MM.1S (cell line): Measurements from ENCODE around the gene ASB11.
"Not testable (repeated sequence)": the region's sequence is repeated elsewhere in the genome, so short reads cannot be mapped to it uniquely, and the experiment has no call there.

Source experiments
- DNase-seq: peaks from one replicate; pipeline ENCODE4 v3.0.0-alpha.2; 2015
- H2AFZ ChIP-seq: fragments of 300-600 bp; sonication (generic); 2 replicates; pipeline ENCODE4 v1.6.0; 2016; ENCODE audit warnings: antibody characterized with exemption, low read length
- H3F3A ChIP-seq: fragments of 300-600 bp; sonication (generic); 2 replicates; pipeline ENCODE4 v1.6.1; 2016; ENCODE audit warnings: mild to moderate bottlenecking, antibody characterized with exemption, low read length, moderate library complexity, mixed read lengths; ENCODE audit not compliant: insufficient read depth
- H3K27ac ChIP-seq: fragments of 300-600 bp; sonication (generic); 2 replicates; pipeline ENCODE4 v1.5.1; 2016; ENCODE audit warnings: mild to moderate bottlenecking, low read length
- H3K27me3 ChIP-seq: fragments of 300-600 bp; sonication (generic); replicated peaks from 2 replicates; pipeline ENCODE4 v1.6.0; 2016; ENCODE audit warnings: low read length; ENCODE audit not compliant: insufficient read depth
- H3K36me3 ChIP-seq: fragments of 300-600 bp; sonication (generic); replicated peaks from 2 replicates; pipeline ENCODE4 v1.6.1; 2016; ENCODE audit warnings: mild to moderate bottlenecking, low read length, mixed read lengths; ENCODE audit not compliant: insufficient read depth
- H3K4me1 ChIP-seq: fragments of 300-600 bp; sonication (generic); 2 replicates; pipeline ENCODE4 v1.6.1; 2016; ENCODE audit warnings: low read length, mixed read lengths
- H3K4me2 ChIP-seq: fragments of 300-600 bp; sonication (generic); 2 replicates; pipeline ENCODE4 v1.6.0; 2016; ENCODE audit warnings: low read depth, low read length
- H3K4me3 ChIP-seq: fragments of 300-600 bp; sonication (generic); 2 replicates; pipeline ENCODE4 v1.5.1; 2016; ENCODE audit warnings: low read length, mixed read lengths
- H3K79me2 ChIP-seq: fragments of 300-600 bp; sonication (generic); 2 replicates; pipeline ENCODE4 v1.6.1; 2016; ENCODE audit warnings: mixed run types, low read length, mixed read lengths
- H3K9ac ChIP-seq: fragments of 300-600 bp; sonication (generic); 2 replicates; pipeline ENCODE4 v1.6.1; 2016; ENCODE audit warnings: low read length, mixed read lengths
- H3K9me2 ChIP-seq: fragments of 300-600 bp; sonication (generic); replicated peaks from 2 replicates; pipeline ENCODE4 v1.6.1; 2016; ENCODE audit warnings: mild to moderate bottlenecking, low read length, mixed read lengths; ENCODE audit not compliant: insufficient read depth
- H3K9me3 ChIP-seq: fragments of 300-600 bp; sonication (generic); replicated peaks from 2 replicates; pipeline ENCODE4 v1.6.1; 2016; ENCODE audit warnings: mild to moderate bottlenecking, low read length, mixed read lengths; ENCODE audit not compliant: insufficient read depth
- H4K20me1 ChIP-seq: fragments of 300-600 bp; sonication (generic); 2 replicates; pipeline ENCODE4 v1.6.1; 2016; ENCODE audit warnings: mild to moderate bottlenecking, low read length, moderate library complexity, mixed read lengths; ENCODE audit not compliant: insufficient read depth
- EZH2 ChIP-seq: fragments of 300-600 bp; sonication (generic); optimal IDR thresholded peaks from 2 replicates; pipeline ENCODE3; 2017; ENCODE audit warnings: low read depth, mild to moderate bottlenecking, antibody characterized with exemption, low read length, mixed read lengths
- EZH2phosphoT487 ChIP-seq: fragments of 300-600 bp; sonication (generic); IDR thresholded peaks from 2 replicates; pipeline ENCODE4 v1.6.1; 2018; ENCODE audit warnings: antibody characterized with exemption, low read length
- TF ChIP-seq, protein P1 (sequence below): fragments of 300-600 bp; sonication (generic); IDR thresholded peaks from 2 replicates; pipeline ENCODE4 v1.5.1; 2016; ENCODE audit warnings: antibody characterized with exemption, low read length, mixed read lengths

Gene ASB11

DNA sequence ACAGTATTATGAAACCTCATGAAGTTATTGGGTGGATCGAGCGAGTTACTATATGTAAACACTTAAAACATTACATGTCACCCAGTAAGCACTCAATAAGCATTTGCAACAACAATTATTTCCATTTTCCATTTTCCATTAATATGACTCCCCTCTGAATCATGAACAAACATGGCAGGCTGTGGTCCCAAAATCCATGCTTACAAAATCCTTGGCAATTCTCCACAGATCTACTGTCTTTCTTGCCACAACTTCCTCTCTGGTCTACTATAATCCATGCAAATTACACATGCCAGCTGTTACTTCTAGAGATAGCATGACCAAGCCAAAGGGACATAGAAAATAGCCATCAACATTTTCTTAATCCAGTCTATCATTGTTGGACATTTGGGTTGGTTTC lies 22.0 kb downstream of the ASB11 start:
- no peak overlapping the region for H3K9ac ChIP-seq
- no peaks in the 10 kb centered on the region for H4K20me1 ChIP-seq
- H3K9me2 ChIP-seq = no peaks in the 10 kb centered on the region
- no peaks in the 10 kb centered on the region for H3K4me1 ChIP-seq
- no peak overlapping the region for H3K27ac ChIP-seq
- no peaks in the 10 kb centered on the region for H3K36me3 ChIP-seq
- no peaks in the 10 kb centered on the region for H3K27me3 ChIP-seq
- H3K4me2 ChIP-seq = no peak overlapping the region
- no peak for TF ChIP-seq EZH2phosphoT487
- TF ChIP-seq, protein P1, sequence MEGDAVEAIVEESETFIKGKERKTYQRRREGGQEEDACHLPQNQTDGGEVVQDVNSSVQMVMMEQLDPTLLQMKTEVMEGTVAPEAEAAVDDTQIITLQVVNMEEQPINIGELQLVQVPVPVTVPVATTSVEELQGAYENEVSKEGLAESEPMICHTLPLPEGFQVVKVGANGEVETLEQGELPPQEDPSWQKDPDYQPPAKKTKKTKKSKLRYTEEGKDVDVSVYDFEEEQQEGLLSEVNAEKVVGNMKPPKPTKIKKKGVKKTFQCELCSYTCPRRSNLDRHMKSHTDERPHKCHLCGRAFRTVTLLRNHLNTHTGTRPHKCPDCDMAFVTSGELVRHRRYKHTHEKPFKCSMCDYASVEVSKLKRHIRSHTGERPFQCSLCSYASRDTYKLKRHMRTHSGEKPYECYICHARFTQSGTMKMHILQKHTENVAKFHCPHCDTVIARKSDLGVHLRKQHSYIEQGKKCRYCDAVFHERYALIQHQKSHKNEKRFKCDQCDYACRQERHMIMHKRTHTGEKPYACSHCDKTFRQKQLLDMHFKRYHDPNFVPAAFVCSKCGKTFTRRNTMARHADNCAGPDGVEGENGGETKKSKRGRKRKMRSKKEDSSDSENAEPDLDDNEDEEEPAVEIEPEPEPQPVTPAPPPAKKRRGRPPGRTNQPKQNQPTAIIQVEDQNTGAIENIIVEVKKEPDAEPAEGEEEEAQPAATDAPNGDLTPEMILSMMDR = no peak
- TF ChIP-seq EZH2 = no peak
- no peaks in the 10 kb centered on the region for H3K9me3 ChIP-seq
- no peak for DNase-seq
- H2AFZ ChIP-seq = no peak overlapping the region
- H3F3A ChIP-seq = no peaks in the 10 kb centered on the region
- H3K79me2 ChIP-seq = no peaks in the 10 kb centered on the region
- no peak overlapping the region for H3K4me3 ChIP-seq

- Histone ChIP-seq H2AFZ (no peak overlapping the region), H3K4me1 (no peaks in the 10 kb centered on the region), H3K9me3 (no peaks in the 10 kb centered on the region), H3K79me2 (no peaks in the 10 kb centered on the region), H3K9ac (no peak overlapping the region), H3K4me3 (no peak overlapping the region), H3K9me2 (no peaks in the 10 kb centered on the region), H3F3A (no peaks in the 10 kb centered on the region), H3K27me3 (no peaks in the 10 kb centered on the region), H3K4me2 (no peak overlapping the region), H3K36me3 (no peaks in the 10 kb centered on the region), H3K27ac (no peak overlapping the region), H4K20me1 (no peaks in the 10 kb centered on the region)
- no peak for DNase-seq
- no peak for TF ChIP-seq EZH2
- TF ChIP-seq EZH2phosphoT487 = no peak
Measured at GRCh38 chrX:15292861-15293260, 22.6 kb downstream of the ASB11 start.

DNA sequence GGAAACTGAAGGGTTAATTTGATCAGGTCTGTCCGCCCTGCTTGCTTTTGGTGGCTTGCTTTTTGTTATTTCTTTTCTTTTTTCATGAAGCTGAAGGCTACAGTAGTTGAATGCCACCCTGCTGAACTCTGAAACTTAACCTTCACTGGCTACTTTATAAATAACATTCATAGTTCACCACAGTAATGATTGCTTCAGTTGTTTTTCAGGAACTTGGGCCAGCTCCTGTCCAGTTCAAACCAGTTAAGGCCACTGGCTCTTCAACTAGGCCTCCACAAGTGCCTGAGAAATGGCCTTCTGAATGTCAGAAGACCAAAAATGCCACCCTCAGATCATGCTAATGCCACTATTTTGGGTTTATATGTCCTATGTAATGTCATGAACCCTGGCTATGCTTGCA lies 37.8 kb downstream of the ASB11 start:
- DNase-seq = no peak
- no peak overlapping the region for H3K27ac ChIP-seq
- no peaks in the 10 kb centered on the region for H3K36me3 ChIP-seq

DNA sequence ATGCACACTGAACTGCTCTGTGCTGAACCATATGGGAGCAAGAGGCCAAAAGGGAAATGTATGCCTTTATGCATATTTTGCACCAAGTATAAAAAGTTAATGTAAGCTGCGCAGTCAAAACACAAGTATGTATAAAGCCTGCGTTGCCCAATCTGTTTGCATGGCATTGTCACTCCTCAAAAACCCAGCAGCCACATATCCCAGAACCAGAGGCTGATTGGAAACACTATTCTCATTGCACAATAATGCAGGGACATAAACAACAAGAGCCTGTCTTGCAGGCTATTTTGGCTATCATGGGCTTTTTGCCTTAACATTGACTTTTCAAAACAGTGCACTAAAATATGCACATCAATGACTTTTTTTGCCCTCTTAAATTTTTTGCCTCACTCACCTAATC lies 40.5 kb downstream of the ASB11 start:
- Histone ChIP-seq H3K36me3 (no peaks in the 10 kb centered on the region), H3K9ac (no peak overlapping the region), H3K4me2 (no peak overlapping the region), H3F3A (no peaks in the 10 kb centered on the region), H4K20me1 (no peaks in the 10 kb centered on the region), H2AFZ (no peak overlapping the region), H3K4me1 (no peaks in the 10 kb centered on the region), H3K4me3 (no peak overlapping the region), H3K9me3 (no peaks in the 10 kb centered on the region), H3K27ac (no peak overlapping the region), H3K27me3 (no peaks in the 10 kb centered on the region), H3K79me2 (no peaks in the 10 kb centered on the region), H3K9me2 (no peaks in the 10 kb centered on the region)
- DNase-seq = no peak
- no peak for TF ChIP-seq EZH2phosphoT487
- TF ChIP-seq EZH2 = no peak
- TF ChIP-seq, protein P1 = no peak

More for the DNA sequence above, 37.8 kb downstream of the ASB11 start:
- TF ChIP-seq EZH2 = no peak
- TF ChIP-seq, protein P1 = no peak
- no peak for TF ChIP-seq EZH2phosphoT487
- Histone ChIP-seq H3K27me3 (no peaks in the 10 kb centered on the region), H2AFZ (no peak overlapping the region), H4K20me1 (no peaks in the 10 kb centered on the region), H3K9me2 (no peaks in the 10 kb centered on the region), H3K9ac (no peak overlapping the region), H3K79me2 (no peaks in the 10 kb centered on the region), H3K4me3 (no peak overlapping the region), H3F3A (no peaks in the 10 kb centered on the region), H3K4me1 (no peaks in the 10 kb centered on the region), H3K9me3 (no peaks in the 10 kb centered on the region), H3K4me2 (no peak overlapping the region)

- H3K36me3 ChIP-seq, H3K27me3 ChIP-seq, H3K9ac ChIP-seq, H3K9me2 ChIP-seq, H4K20me1 ChIP-seq, H3K79me2 ChIP-seq, H3F3A ChIP-seq, H3K27ac ChIP-seq, DNase-seq, H3K4me2 ChIP-seq, H3K4me3 ChIP-seq, H2AFZ ChIP-seq, H3K9me3 ChIP-seq, H3K4me1 ChIP-seq: not testable (repeated sequence)
Measured at GRCh38 chrX:15273275-15273674, 42.2 kb downstream of the ASB11 start.
